Fibroblast of pulmonary artery (primary cell): ENCODE data around the gene SPSB1.

Experiments used
- DNase-seq: peaks from one replicate; pipeline ENCODE4 v3.0.0-alpha.2; 2010; ENCODE audit warnings: low read depth
- H3K4me3 ChIP-seq: replicated peaks from 2 replicates; pipeline ENCODE4 v1.5.1; 2011; ENCODE audit warnings: low read depth, mild to moderate bottlenecking, control low read depth, low read length, moderate library complexity
- CTCF ChIP-seq: IDR thresholded peaks from 2 replicates; pipeline ENCODE4 v1.5.1; 2011; ENCODE audit warnings: mild to moderate bottlenecking, control low read depth, low read length, inconsistent platforms; ENCODE audit errors: missing control alignments

The SPSB1 gene

DNA sequence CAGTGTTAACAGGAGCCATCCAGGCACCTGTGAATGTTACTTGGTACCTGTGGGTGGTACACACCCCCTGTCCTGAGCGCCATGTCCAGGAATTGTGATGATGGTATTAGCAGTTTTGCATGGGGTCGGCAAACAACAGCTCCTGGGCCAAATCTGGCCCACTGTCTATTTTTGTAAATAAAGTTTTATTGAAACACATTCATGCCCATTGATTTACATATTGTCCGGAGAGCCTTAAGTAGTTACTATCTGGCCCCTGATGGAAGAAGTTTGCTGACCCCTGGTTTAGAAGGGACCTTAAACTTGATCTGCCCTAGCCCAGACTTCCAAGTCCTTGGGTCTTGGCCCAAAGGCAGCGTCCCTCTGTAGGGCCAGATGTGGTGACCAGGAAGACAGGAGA lies 58.3 kb downstream of the SPSB1 start:
- TF ChIP-seq CTCF: no peak
- H3K4me3 ChIP-seq: no peak overlapping the region
- DNase-seq: no peak

DNA sequence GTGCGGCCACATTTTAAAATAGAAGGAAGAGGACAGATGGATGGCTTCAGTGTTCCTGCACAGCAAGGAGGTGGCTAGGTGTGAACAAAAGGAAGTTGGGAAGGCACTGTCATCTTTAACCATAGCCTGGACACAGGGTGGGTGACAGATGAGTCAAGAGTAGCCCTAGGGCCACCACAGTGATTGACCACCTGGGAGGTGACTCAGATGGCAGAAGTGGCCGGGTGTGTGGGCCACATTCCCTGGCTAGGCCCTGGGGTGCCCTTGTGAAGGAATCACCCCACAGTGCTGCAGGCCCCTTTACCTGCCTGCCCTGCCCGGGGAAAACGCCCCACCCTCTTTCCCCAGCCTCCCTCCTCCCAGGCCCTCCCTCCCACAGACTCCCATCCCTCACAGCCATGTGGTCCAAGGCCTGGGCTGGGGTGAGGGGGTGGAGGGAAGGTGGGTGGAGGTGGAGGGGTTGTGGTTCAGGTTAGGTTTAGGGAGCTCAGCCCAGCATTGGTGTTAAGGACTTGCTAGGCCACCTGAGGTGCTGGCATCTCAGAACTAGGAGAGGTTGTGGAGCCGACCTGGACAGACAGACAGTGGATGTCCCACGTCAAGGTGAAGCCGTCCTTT lies 59.1 kb downstream of the SPSB1 start:
- DNase-seq: no peak
- no peak overlapping the region for H3K4me3 ChIP-seq
- no peak for TF ChIP-seq CTCF

DNA sequence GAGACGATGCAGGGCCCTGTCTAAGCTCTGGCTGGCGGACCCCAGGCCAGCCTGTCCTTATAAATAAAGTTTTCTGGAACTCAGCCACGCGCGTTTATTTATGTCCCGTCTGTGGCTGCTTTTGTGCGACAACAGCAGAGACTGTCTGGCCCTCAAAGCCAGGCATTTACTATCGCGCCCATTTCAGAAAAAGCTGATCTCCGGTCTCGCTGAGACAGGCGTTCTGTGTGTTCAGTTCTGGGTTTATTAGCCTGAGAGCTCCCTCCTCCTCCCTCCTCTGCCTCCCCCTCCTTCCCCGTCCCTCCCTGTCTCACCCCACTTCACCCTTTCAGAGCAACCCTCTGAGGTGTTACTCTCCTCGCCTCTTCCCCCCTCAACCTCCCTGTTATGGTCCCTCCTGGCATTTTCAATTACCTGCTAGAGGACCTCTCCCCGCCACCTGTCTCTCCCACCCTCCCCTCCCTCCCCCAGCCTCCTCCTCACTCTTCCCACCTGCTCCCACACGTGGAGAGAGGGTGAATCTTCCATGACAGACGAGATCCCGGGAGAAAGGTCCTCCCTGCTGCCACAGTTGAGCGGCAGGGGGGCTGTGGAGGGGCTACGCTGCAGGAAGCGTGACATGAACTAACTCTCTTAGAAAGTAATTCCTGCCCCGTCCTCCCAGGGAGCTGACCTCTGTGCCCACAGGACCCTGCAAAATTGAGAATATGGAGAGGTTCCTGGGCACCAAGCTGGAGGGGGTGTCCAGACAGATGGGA lies 59.9 kb downstream of the SPSB1 start:
- H3K4me3 ChIP-seq: no peak overlapping the region
- DNase-seq: no peak
- TF ChIP-seq CTCF: no peak

DNA sequence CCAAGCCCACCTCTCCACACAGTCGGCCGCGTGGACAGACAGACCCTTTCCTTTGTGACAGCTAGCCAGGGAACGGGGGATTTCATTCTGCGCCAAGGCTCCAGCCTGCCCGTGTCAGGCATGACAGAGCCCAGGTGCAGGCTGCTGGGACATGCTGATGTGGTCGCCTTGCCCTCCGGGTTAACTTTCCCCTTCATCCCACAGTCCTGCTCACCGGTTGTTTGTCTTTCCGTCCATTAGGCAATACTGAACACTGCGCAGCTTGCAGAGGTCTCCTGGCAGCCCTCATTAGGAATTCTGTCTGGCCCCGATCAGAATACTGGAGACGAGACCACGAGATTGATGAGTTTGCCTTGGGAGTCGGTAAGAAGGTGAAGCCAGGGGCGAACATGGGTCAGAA lies 62.8 kb downstream of the SPSB1 start:
- no peak for TF ChIP-seq CTCF
- DNase-seq: no peak
- H3K4me3 ChIP-seq: no peak overlapping the region

DNA sequence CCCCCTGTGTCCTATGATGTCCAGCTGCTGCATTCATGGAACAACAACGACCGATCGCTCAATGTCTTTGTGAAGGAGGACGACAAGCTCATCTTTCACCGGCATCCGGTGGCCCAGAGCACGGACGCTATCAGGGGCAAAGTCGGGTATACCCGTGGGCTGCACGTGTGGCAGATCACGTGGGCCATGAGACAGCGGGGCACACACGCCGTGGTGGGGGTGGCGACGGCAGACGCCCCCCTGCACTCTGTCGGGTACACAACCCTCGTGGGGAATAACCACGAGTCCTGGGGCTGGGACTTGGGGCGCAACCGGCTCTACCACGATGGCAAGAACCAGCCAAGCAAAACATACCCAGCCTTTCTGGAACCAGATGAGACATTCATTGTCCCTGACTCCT lies 63.3 kb downstream of the SPSB1 start:
- no peak for TF ChIP-seq CTCF
- no peak overlapping the region for H3K4me3 ChIP-seq
- no peak for DNase-seq

- no peak for TF ChIP-seq CTCF
- no peak for DNase-seq
- H3K4me3 ChIP-seq: no peak overlapping the region
These were observed 64.3 kb downstream of the SPSB1 start for GRCh38 chr1:9356829-9357466.
